Adrenal gland (tissue), 5 donors: ENCODE measurements around the gene SLC30A10.
"Not testable (repeated sequence)": the region's sequence is repeated elsewhere in the genome, so short reads cannot be mapped to it uniquely, and the experiment has no call there.

ENCODE experiments used
- POLR2A ChIP-seq, 2 donors: fragments of 450-650 bp; IDR thresholded peaks; one replicate each; pipeline ENCODE4 v1.6.1; 2017; ENCODE audit warnings: antibody characterized with exemption in 2 of 2, mild to moderate bottlenecking in 2 of 2, moderate library complexity in 1 of 2
- TF ChIP-seq, protein P1 (sequence below), 6 experiments: fragments of 450-650 bp in 4 of 6; fragments of 200-600 bp in 2 of 6; sonication (generic) in 1 of 6; IDR thresholded peaks; 1 replicate in 5 of 6; 2 replicates in 1 of 6; pipeline versions ENCODE4 v1.5.1 to v1.8.0; 2016 to 2021; ENCODE audit warnings: antibody characterized with exemption in 6 of 6, mild to moderate bottlenecking in 2 of 6, moderate library complexity in 1 of 6
- donor health status: DM: no; HTN: no; CAD: no.

DNA sequence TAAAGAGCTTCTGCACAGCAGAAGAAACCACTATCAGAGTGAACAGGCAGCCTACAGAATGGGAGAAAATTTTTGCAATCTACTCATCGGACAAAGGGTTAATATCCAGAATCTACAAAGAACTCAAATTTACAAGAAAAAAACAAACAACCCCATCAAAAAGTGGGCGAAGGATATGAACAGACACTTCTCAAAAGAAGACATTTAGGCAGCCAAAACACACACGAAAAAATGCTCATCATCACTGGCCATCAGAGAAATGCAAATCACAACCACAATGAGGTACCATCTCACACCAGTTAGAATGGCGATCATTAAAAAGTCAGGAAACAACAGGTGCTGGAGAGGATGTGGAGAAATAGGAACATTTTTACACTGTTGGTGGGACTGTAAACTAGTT is 36.5 kb downstream of the SLC30A10 start:
- TF ChIP-seq, protein P1, sequence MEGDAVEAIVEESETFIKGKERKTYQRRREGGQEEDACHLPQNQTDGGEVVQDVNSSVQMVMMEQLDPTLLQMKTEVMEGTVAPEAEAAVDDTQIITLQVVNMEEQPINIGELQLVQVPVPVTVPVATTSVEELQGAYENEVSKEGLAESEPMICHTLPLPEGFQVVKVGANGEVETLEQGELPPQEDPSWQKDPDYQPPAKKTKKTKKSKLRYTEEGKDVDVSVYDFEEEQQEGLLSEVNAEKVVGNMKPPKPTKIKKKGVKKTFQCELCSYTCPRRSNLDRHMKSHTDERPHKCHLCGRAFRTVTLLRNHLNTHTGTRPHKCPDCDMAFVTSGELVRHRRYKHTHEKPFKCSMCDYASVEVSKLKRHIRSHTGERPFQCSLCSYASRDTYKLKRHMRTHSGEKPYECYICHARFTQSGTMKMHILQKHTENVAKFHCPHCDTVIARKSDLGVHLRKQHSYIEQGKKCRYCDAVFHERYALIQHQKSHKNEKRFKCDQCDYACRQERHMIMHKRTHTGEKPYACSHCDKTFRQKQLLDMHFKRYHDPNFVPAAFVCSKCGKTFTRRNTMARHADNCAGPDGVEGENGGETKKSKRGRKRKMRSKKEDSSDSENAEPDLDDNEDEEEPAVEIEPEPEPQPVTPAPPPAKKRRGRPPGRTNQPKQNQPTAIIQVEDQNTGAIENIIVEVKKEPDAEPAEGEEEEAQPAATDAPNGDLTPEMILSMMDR (IDR thresholded peaks at IDR 0.05), result not testable (repeated sequence)
- TF ChIP-seq POLR2A (IDR thresholded peaks at IDR 0.05), result not testable (repeated sequence)
